Hepatocyte (in vitro differentiated cells): Measurements from ENCODE around the gene CEP120.

ENCODE experiments used
- EZH2 ChIP-seq: fragments of 200-600 bp; sonication (generic); IDR thresholded peaks from 2 replicates; pipeline ENCODE4 v1.6.1; 2016; ENCODE audit warnings: antibody characterized with exemption, mild to moderate bottlenecking, borderline replicate concordance
- EZH2phosphoT487 ChIP-seq: fragments of 200-600 bp; sonication (generic); IDR thresholded peaks from one replicate; pipeline ENCODE4 v1.6.1; 2018; ENCODE audit warnings: antibody characterized with exemption, mild to moderate bottlenecking, low read depth, moderate library complexity; ENCODE audit not compliant: unreplicated experiment, severe bottlenecking
- TF ChIP-seq, protein P1 (sequence below): fragments of 200-600 bp; sonication (generic); IDR thresholded peaks from 2 replicates; pipeline ENCODE4 v1.5.1; 2016; ENCODE audit warnings: antibody characterized with exemption, mild to moderate bottlenecking; ENCODE audit not compliant: poor library complexity

DNA sequence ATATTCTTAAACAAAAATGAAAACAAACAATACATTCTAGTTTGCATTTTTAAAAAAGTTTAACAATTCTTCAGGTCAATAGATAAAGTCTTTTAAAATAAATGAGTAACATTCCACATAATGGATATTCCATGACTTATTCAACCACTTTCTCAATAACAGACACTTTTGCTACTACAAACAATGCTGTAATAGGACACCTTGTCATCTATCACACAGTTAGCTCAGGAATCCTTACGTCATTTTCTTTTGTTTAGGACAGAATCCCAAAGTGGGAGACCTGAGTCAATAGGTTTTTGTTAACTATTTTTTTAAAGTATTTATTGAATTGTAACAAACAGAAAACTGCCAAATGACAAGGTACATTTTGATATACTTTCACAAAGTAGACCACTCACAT, 72.5 kb downstream of the CEP120 start:
- TF ChIP-seq, protein P1, sequence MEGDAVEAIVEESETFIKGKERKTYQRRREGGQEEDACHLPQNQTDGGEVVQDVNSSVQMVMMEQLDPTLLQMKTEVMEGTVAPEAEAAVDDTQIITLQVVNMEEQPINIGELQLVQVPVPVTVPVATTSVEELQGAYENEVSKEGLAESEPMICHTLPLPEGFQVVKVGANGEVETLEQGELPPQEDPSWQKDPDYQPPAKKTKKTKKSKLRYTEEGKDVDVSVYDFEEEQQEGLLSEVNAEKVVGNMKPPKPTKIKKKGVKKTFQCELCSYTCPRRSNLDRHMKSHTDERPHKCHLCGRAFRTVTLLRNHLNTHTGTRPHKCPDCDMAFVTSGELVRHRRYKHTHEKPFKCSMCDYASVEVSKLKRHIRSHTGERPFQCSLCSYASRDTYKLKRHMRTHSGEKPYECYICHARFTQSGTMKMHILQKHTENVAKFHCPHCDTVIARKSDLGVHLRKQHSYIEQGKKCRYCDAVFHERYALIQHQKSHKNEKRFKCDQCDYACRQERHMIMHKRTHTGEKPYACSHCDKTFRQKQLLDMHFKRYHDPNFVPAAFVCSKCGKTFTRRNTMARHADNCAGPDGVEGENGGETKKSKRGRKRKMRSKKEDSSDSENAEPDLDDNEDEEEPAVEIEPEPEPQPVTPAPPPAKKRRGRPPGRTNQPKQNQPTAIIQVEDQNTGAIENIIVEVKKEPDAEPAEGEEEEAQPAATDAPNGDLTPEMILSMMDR = no peak
- no peak for TF ChIP-seq EZH2
- no peak for TF ChIP-seq EZH2phosphoT487
